ENCODE measurements around the gene ROBO1.

Gene ROBO1

DNA sequence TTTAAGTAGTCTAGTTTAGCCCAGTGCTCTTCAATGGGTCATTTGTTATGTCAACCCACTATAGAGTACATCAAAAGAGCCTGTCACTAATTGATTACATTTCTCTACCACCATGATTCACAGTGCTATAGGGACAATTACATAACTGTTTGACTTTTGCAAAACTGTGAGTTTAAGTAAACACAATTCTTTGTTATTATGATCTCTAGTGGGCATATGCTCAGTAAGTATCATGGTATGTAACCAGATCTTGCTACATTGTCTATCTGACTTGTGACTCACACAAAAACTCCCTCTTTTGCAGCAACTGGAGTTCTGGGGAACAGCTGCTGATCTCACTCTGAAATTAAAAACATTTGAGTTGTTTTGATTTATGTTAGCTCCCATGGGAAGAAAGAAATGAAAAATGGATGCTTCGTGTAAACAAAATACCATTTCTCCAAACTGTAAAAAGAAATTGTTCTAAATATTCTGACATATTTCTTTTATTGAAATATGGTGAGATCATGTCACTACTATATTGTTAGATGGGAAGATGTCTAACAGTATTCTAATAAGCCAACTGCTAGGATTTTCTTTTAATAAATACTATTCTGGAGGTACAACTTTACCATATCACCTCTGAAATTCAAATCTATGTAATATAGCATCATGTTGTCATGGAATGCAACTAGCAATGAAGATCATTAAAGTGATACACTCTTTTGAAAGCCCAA is 470.4 kb downstream of the ROBO1 start:
- DNase-seq = peak; percentile 0

DNA sequence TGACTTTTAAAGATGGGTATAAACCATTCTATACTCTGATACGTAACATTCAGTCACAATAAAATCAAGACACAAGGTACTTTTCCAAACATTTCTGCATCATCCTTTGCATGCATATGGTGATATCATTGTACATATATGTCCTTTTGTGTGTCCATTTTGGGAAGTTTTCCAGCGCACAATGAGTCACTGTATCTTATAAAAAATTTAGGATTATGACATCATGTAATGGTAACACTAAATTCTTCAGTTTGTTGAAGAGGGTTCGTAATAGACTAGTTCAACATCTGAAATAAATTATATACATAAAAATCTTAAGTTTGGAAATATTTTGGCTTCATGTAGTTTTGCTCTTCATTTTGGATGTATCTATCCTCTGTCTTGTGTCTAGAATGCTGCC is 480.9 kb downstream of the ROBO1 start:
- no peak for DNase-seq

DNA sequence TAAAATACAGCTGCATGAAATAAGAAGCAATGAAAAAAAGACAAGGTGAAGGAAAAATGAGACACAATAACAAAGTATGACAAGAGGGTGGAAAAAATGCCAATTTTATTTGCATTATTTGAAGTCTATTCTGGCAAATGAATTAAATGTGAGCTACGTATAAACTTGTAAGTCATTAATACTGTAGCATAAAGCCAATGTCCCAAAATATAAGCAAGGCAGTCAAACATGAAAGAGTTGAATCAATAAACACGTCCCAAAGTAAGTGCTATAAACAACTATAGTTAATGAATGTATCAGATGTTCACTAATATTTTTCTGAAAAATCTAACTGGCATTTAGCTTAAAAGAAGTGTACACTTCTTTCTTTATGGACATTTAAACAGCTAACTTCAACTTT is 481.9 kb downstream of the ROBO1 start:
- DNase-seq = no peak

DNA sequence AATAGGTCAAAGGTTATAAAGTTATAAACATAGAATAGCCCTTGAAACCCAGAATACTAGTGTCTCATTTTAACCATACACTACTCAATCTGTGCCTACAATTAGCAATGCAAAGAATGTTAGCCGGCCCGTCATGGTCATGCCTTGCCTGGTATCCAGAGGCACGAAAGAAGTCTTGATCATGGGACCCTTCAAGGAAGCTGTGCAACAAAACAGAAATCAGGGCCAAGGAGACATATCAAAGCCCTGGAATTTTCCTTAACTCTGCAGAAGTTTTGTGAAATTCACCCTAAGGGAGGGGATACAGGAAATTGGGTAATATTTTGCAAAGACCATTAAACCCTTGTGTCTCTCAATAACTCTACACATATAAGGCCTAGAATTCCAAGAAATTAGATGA is 482.4 kb downstream of the ROBO1 start:
- DNase-seq = no peak

DNA sequence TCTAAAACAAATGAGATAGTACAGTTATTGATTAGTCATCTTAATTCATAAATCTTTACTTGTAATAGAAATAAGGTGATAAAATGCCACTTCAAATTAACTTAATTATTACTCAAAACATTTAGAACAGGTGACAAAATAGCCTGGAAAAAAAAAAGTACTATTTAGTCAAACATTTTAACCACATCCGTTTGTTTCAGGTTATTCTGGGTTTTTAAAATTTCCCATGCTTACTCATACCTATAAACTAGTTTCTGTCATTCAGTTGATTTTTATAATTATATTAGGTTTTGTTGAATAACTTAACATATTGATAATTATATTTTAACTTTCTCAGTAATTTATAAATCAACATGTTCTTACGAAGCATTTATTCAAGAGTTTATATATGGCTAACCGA is 483.0 kb downstream of the ROBO1 start:
- no peak for DNase-seq

DNA sequence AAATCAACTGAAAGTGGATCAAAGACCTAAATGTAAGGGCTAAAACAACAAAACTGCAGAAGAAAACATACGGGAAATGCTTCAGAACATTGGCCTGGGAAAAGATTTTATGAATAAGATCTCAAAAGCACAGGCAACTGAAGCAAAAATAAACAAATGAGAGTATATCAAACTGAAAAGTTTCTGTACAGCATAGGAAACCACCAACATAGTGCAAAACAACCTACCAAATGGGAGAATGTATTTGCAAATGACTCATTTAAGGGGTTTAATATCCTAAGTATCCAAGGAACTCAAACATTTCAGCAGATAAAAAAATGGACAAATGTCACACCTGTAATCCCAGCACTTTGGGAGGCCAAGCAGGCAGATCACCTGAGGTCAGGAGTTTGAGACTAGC is 489.1 kb downstream of the ROBO1 start:
- no peak for DNase-seq

DNA sequence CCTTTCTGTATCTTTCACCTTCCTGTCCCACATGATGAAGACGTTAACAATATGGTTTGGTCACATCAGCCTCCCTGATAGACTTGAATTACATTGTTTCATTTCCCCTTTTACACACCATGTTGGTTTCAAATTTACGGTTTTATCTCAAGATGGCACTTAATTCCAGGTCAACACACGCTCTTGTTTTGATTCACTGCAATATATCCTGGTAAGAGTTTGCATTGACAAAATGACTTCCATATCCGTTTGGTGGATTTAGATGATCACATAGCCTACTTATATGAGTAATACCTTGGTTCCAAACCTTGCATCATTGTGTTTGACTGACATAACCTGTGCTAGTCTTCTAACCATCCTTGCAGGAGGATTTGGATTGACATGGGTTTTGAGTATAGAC is 499.4 kb downstream of the ROBO1 start:
- no peak for DNase-seq

DNA sequence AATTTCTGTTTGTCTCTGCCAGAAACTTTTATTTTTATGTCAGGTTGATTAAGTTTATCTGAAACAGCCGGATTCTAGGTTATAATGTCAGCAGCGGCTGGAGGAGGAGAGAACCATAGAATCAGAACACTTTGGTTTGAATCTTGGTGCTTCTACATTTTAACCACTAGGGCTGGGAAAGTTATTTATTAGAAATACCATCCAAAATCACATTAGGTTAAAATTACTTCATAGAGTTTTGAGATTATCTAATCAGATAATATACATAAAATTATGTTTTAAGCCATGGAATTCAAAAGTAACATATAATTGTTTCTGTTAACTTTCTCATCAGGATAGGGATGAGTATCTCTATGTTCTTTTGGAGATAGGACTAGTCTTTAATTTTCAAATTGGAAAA is 502.9 kb downstream of the ROBO1 start:
- DNase-seq = no peak

DNA sequence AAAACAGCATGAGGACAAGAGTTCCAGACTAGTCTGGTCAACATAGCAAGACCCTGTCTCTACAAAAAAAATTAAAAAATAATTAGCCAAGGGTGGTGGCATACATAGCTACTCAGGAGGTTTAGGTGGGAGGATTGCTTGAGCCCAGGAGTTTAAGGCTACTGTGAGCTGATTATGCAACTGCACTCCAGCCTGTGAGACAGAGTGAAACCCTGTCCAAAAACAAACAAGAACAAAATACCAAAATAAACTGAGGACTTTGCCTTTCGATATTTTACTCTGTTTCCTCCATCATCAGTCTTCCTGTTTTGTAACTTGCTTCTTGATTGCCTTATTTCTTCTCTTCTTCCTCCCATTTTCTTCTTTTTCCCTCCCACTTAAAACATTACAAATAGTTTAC is 504.4 kb downstream of the ROBO1 start:
- DNase-seq = no peak

DNA sequence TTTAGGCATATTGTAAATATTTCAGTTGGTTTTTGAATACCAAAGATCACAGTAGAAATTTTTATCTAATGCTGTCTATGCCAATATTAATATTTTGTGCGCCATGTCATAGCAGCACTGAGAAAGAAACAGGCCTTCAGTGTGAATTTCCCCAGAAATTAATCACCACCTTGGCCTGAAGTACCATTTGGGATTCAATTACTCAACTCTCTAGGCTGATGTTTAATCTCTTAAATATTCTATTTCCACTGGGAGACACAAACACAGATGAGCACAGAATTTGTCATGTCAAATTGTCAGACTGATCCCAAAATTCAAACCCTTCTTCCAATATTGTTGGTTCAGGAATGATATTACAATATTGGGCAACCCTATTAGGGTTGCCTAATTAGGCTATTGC is 509.3 kb downstream of the ROBO1 start:
- DNase-seq = no peak

DNA sequence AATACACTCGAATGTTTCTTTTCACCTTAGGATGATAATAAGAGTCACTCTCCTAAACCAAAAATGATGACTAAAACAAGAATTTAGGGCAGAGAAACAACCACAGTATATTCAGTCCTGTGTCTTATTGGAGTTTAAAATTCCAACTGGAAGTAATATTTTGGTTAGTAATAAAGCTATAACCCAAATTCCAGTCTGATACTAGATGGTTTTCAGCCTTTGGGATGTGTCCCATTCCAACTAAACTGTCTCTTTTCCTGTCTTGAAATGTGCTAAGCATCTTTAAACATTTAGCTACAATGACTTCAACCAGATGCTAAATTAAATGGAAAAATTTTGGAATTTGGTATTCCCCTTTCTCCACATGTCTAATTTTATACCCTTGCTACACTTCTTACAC is 510.0 kb downstream of the ROBO1 start:
- no peak for DNase-seq

DNA sequence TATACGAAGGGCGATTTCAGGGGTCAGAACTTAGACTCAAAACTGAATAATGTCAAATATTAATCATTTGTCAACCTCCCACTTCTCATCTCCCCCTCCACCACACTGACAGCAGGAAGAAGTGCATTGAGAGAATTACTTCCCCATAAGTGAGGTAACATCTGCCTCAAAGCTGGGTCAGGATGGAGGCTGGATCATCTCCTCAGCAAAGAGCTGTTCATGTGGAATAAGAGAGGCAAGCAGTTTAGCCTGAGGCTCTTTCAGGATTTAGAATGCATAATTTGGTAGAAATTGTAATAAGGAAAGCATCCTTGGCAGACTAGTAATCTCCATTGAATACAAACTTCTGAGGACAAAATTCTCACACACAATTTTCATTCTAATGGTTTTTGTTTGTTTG is 512.1 kb downstream of the ROBO1 start:
- no peak for DNase-seq

DNA sequence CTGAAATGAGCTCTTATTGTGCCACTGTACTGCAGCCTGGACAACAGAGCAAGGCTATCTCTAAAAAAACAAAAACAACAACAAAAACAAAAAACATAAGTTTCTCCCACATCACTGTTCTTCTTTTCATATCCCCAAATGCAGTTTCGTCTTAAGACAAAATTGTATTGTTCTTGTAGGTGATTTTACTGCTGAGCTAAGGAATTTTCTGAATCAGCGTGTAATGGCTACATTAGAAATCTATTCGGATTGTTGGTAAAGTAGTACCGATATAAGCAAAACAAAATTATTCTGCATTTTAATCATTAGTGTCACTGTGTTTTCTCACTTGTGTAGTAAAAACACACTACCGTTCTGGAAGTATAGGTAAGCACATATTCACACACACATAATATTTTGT is 512.5 kb downstream of the ROBO1 start:
- no peak for DNase-seq

DNA sequence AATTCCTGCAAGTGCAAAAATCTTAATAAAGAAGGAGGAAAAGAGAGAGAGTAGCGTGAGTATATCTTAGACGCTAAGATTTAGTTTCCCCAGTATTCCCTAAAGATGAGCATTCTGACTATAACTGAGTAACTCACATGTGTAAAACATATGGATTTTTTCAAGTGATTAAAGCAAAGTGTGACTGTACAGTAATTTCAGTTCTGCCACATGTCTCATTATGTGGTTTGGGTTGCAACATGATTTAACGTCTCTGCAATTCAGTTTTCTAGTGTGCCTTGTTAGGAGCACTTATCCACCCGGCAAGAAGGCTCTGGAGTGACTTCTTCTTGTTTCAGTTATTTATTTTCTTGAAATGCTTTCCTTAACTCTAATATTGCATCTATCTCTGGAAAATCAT is 514.1 kb downstream of the ROBO1 start:
- no peak for DNase-seq

DNA sequence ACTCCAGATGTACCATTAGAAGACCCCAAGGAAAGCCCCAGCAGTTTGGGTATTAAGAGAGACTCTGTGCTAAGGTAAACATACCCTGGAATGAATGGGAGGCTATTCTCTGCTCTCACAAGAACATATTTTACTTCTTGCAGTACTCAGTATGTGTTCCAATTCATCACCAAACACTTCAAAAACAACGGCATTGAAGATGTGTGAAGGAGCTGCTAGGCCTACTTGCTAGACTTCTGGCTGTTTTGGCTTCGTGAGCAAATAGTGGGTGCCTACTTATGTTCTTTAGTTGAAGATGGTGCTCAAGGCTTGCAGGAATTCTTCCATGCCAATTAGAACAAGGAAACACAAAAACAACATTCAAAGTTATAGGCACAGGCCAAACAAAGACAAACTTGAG is 514.5 kb downstream of the ROBO1 start:
- no peak for DNase-seq

DNA sequence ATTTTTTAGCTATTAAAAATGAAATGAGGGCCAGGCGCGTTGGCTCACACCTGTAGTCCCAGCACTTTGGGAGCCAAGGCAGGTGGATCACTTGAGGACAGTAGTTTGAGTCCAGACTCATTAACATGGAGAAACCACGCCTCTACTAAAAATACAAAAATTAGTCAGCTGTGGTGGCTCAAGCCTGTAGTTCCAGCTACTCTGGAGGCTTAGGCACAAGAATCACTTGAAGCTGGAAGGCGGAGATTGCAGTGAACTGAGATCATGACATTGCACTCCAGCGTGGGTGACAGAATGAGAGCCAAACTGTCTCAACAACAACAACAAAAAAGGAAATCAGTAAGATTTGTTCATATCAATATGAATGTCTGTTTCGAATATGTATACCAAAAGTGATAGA is 517.1 kb downstream of the ROBO1 start:
- no peak for DNase-seq

DNA sequence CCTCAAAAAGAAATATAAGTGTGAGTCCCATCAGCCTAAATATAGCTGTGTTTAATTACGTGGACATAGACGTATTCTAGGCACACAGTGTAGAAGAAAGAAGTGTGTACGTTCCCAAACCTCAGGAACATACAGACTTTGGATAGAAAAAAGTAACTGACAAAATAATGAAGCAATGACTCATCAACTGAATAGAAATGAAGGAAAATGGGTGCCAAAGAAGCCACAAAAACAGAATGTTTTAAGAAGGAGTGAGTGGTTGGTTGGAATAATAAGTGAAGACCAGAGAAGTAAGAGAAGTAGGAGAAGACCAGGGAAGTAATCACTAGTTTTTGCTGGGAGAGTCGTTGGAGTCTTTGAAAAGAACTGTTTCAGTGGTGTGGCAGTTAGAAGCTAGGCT is 518.1 kb downstream of the ROBO1 start:
- no peak for DNase-seq

DNA sequence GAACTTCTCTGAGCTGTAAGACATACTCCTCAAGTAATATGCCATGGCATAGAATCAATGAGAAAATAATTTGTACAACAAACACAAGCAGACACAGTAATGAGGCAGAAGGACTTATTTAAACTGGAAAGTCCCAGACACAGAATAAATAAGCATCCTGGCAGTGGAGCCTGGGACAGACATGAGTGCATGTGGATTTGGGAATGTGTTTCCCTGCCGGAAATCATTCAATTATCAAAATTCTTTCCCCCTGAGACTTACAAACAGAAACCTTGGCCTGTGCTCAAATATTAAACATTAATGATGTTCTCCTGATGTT is 520.1 kb downstream of the ROBO1 start:
- DNase-seq = no peak

DNA sequence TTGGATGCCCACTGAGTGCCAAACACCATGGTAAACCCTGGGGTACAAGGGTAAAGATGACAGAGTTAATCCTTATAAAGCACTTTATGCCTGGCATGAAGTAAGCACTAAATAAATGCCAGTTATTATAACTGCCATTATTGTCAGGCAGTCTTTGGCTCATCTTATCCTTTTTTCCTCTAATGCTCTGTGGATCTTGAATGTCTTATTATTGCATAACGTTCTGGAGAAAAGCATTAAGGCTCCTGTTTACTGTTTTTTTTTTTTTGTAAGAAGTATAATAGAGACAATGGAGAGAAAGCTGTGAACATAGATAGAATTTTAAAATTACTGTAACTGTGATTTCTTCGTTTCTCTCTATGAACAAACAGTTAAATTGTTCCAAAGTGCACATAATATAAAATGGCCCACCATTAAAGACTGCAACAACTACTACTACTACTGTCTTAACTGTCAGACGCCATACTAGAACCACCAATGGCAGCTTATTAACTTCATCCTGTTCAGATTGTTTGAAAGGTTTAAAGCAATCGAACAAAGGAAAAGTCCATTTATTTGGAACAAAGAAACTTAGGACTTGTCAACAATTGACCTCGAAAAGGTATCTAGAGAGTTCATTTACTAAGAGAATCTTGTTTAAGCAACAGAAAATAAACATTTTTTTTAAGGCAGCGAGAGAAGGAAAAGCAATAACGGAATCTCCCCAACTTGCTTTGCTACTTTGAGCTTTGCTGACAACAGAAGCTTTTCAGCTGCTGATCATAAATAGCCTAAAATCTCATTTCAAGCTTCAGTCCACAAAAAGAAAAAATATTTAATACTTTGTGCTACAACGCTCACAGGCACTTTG is 520.7 kb downstream of the ROBO1 start:
- DNase-seq = no peak

DNA sequence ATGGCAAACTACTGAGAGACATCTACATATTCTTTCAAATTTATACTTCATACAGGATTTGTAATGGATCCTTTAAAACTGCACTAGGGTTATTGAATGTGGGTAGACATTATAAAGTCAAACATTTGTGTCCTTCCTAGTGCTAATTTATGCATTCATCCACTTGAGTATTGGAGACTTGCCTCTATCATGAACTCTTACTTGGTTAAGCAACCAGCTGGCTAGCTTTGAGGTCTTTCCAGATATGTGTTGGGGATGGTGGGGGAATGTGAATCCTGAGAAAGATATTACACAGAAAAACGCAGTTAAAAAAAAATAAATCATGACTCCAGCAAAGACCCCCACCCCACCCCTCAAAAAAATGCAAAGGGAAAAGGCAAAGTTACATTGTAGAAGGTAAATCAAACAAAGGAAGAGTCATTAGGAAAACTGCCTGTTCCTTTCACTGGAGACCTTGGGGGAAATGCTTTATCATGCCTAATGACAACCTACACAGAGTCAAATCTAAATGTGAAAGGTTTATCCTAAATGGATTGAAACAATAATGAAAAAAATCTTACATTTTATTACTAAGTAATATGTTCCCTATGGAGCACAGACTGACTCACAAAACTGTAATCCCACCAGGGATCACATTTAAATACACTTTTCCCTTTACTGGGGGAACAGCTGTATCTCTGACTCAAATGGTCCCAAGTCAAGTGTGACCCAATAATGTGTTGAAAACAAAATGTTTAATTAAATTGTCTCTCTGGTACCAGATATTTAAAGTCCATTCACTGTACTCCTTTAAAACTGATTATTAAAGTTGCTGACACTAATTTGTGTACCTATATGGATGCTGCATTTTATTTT is 522.3 kb downstream of the ROBO1 start:
- no peak for DNase-seq

DNA sequence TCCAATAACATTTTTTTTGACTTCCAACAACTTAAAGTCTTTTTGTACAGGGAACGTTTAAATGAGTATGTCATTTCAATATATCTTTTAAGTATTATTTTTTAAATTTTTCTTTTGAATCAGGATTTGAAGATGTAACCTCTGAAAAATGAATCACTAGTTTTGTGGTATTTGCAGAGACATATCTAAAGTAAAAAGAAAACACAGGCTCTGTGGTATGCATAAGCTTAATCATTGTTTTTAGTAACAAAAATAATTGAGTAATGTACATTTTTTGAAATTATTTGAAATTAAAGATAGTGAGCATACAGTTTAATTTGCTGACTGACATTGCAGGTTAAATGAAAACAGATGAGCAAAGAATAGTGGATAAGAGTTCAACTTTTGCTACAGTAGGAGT is 531.3 kb downstream of the ROBO1 start:
- DNase-seq = no peak

DNA sequence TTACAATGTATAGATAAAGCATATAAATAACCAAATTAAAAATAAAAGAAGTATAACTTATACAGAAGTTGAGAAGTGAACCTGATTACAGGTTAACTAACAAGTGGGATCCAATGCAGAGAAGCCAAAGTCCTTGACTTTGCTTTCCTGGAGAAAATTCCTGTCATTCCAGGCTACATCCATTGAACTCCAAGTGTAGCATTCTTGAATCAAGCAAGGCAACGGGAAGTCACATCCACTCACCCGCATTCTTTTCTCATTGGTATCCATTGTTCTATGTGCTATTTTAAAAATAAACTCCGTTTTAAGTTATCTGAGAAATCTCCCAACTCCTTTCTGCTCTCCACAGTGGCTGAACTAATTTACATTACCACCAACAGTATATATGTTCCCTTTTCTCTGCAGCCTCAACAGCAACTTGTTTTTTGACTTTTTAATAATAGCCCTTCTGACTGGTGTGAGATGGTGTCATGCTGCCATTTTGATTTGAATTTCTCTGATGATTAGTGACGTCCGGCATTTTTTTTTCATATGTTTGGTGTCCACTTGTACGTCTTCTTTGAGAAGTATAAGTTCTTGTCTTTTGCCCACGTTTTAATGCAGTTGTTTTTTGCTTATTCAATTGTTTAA is 534.3 kb downstream of the ROBO1 start:
- no peak for DNase-seq

DNA sequence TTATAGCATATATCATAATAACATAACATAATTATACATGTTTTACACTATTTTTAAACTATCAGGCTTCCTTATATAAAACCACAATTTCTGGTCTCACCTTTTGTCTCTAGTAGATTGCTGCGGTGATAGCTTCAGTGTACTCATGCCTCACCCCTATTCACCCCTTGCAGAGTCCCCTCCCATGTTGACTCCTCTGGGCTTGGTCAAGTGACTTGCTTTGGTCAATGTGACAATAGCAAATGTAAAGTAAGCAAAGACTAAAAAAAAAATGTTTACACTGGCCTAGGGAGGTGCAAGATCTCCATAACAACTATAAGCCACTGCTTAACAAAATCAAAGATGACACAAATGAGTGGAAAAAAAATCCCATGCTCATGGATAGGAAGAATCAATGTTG is 537.5 kb downstream of the ROBO1 start:
- no peak for DNase-seq

Data from NCI-H2029 treated with DMSO at 0.1 percent for 48 hours (cell line).